Measurements from ENCODE around the gene C17orf100.
"Not testable (repeated sequence)": the region's sequence is repeated elsewhere in the genome, so short reads cannot be mapped to it uniquely, and the experiment has no call there.

C17orf100 gene

GRCh38 chr17:6684881-6685767, 33.6 kb downstream of the C17orf100 start:
- no peak overlapping the region for H3K4me2 ChIP-seq (ENCODE audit: low read length)
- H3K4me1 ChIP-seq (ENCODE audit: control insufficient read depth, insufficient read depth, low read length) = no peaks in the 10 kb centered on the region
- H3K27me3 ChIP-seq (ENCODE audit: control insufficient read depth, insufficient read depth, low read length) = peaks cover 71% of the 10 kb centered on the region
- H3K9ac ChIP-seq (ENCODE audit: low read depth, low read length) = no peak overlapping the region
- no peaks in the 10 kb centered on the region for H3K9me3 ChIP-seq (replicated peaks; ENCODE audit: low read length)
- no peaks in the 10 kb centered on the region for H3K36me3 ChIP-seq (ENCODE audit: insufficient read depth, low read length)
- H3K4me3 ChIP-seq (ENCODE audit: low read length) = no peak overlapping the region

GRCh38 chr17:6686026-6686425, 34.5 kb downstream of the C17orf100 start:
- H3K36me3 ChIP-seq (ENCODE audit: insufficient read depth, low read length) = no peaks in the 10 kb centered on the region
- no peak overlapping the region for H3K4me3 ChIP-seq (ENCODE audit: low read length)
- no peaks in the 10 kb centered on the region for H3K4me1 ChIP-seq (ENCODE audit: control insufficient read depth, insufficient read depth, low read length)
- H3K9ac ChIP-seq (ENCODE audit: low read depth, low read length) = no peak overlapping the region
- peaks cover 74% of the 10 kb centered on the region for H3K27me3 ChIP-seq (ENCODE audit: control insufficient read depth, insufficient read depth, low read length)
- H3K9me3 ChIP-seq (replicated peaks; ENCODE audit: low read length) = no peaks in the 10 kb centered on the region
- H3K4me2 ChIP-seq (ENCODE audit: low read length) = no peak overlapping the region

- Histone ChIP-seq H3K36me3 (ENCODE audit: insufficient read depth, low read length) (no peaks in the 10 kb centered on the region), H3K4me2 (ENCODE audit: low read length) (no peak overlapping the region), H3K9ac (ENCODE audit: low read depth, low read length) (no peak overlapping the region), H3K27me3 (ENCODE audit: control insufficient read depth, insufficient read depth, low read length) (peaks cover 81% of the 10 kb centered on the region), H3K9me3 (replicated peaks; ENCODE audit: low read length) (no peaks in the 10 kb centered on the region), H3K4me3 (ENCODE audit: low read length) (no peak overlapping the region), H3K4me1 (ENCODE audit: control insufficient read depth, insufficient read depth, low read length) (no peaks in the 10 kb centered on the region)
These were observed 37.4 kb downstream of the C17orf100 start for GRCh38 chr17:6688944-6689343.

- no peaks in the 10 kb centered on the region for H3K4me1 ChIP-seq (ENCODE audit: control insufficient read depth, insufficient read depth, low read length)
- H3K36me3 ChIP-seq (ENCODE audit: insufficient read depth, low read length) = no peaks in the 10 kb centered on the region
- H3K4me3 ChIP-seq (ENCODE audit: low read length) = no peak overlapping the region
- no peak overlapping the region for H3K9ac ChIP-seq (ENCODE audit: low read depth, low read length)
- H3K9me3 ChIP-seq (replicated peaks; ENCODE audit: low read length) = no peaks in the 10 kb centered on the region
- H3K4me2 ChIP-seq (ENCODE audit: low read length) = no peak overlapping the region
- peaks cover 72% of the 10 kb centered on the region for H3K27me3 ChIP-seq (ENCODE audit: control insufficient read depth, insufficient read depth, low read length)
These were observed 39.1 kb downstream of the C17orf100 start for GRCh38 chr17:6690641-6691040.

DNA sequence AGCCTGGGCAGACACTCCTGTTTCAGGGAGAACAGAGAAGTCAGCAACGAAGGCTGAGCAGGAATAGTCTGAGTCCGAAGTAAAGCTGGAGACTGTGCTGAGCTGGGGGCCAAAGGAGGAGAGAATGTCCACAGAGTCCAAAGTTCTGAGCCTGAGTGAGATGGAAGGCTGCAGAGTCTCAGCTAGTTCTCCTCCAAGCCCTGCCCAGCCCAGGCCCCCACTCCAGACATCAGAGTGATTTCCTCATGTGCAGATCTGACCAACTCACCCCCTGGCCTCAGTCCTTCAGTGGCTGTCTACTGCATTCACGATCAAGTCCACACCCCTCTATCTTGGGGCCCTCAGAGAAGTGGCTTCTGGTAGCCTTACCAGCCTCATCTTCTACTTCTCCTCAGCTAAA, 40.0 kb downstream of the C17orf100 start:
- Histone ChIP-seq H3K4me3 (ENCODE audit: low read length) (no peak overlapping the region), H3K27me3 (ENCODE audit: control insufficient read depth, insufficient read depth, low read length) (peaks cover 68% of the 10 kb centered on the region), H3K36me3 (ENCODE audit: insufficient read depth, low read length) (no peaks in the 10 kb centered on the region), H3K4me2 (ENCODE audit: low read length) (no peak overlapping the region), H3K9me3 (replicated peaks; ENCODE audit: low read length) (no peaks in the 10 kb centered on the region), H3K9ac (ENCODE audit: low read depth, low read length) (no peak overlapping the region), H3K4me1 (ENCODE audit: control insufficient read depth, insufficient read depth, low read length) (no peaks in the 10 kb centered on the region)

- not testable (repeated sequence) for H3K36me3 ChIP-seq (ENCODE audit: insufficient read depth, low read length); H3K4me2 ChIP-seq (ENCODE audit: low read length); H3K9ac ChIP-seq (ENCODE audit: low read depth, low read length); H3K4me1 ChIP-seq (ENCODE audit: control insufficient read depth, insufficient read depth, low read length); H3K4me3 ChIP-seq (ENCODE audit: low read length); H3K9me3 ChIP-seq (replicated peaks; ENCODE audit: low read length)
- H3K27me3 ChIP-seq (ENCODE audit: control insufficient read depth, insufficient read depth, low read length) = peaks cover 69% of the 10 kb centered on the region
These were observed 40.4 kb downstream of the C17orf100 start for GRCh38 chr17:6691958-6692357.

DNA sequence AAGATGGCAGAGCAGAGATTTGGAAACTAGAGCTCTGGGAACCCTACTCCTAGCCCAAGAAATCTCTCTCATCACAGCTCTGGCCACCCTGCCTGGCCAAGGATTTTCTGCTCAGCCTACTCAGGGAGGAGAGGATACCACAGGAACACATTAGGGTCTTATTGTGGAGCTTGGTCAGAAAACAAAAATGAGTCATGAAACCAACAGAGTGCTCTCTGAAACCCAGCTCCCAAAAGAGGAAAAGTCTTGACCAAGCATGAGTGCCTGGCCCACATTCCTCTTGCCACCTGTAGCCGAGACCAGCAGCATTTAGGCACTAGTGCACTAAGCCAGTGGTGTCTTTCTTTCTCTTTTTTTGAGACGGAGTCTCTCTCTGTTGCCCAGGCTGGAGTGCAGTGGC, 43.5 kb downstream of the C17orf100 start:
- no peak overlapping the region for H3K9ac ChIP-seq (ENCODE audit: low read depth, low read length)
- no peaks in the 10 kb centered on the region for H3K9me3 ChIP-seq (replicated peaks; ENCODE audit: low read length)
- H3K4me1 ChIP-seq (ENCODE audit: control insufficient read depth, insufficient read depth, low read length) = no peaks in the 10 kb centered on the region
- no peaks in the 10 kb centered on the region for H3K36me3 ChIP-seq (ENCODE audit: insufficient read depth, low read length)
- H3K27me3 ChIP-seq (ENCODE audit: control insufficient read depth, insufficient read depth, low read length) = peaks cover 56% of the 10 kb centered on the region
- H3K4me3 ChIP-seq (ENCODE audit: low read length) = no peak overlapping the region
- no peak overlapping the region for H3K4me2 ChIP-seq (ENCODE audit: low read length)

DNA sequence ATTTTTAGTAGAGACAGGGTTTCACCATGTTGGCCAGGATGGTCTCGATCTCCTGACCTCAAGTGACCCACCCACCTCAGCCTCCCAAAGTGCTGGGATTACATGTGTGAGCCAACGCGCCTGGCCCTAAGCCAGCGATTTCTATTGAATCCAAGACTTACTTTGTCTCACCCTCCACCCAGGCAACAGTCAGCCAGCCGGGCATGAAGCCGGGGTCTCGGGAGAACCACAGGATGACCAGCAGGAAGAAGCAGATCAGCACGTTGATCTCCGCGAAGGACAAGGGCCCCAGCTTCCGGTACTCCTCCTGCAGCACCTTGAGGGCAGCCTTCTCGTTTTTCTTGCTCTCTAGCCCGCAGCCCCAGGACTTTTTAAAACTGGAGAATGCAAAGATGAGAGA, 44.0 kb downstream of the C17orf100 start:
- no peak overlapping the region for H3K4me2 ChIP-seq (ENCODE audit: low read length)
- H3K4me3 ChIP-seq (ENCODE audit: low read length) = no peak overlapping the region
- no peak overlapping the region for H3K9ac ChIP-seq (ENCODE audit: low read depth, low read length)
- H3K4me1 ChIP-seq (ENCODE audit: control insufficient read depth, insufficient read depth, low read length) = no peaks in the 10 kb centered on the region
- no peaks in the 10 kb centered on the region for H3K9me3 ChIP-seq (replicated peaks; ENCODE audit: low read length)
- peaks cover 55% of the 10 kb centered on the region for H3K27me3 ChIP-seq (ENCODE audit: control insufficient read depth, insufficient read depth, low read length)
- H3K36me3 ChIP-seq (ENCODE audit: insufficient read depth, low read length) = no peaks in the 10 kb centered on the region

DNA sequence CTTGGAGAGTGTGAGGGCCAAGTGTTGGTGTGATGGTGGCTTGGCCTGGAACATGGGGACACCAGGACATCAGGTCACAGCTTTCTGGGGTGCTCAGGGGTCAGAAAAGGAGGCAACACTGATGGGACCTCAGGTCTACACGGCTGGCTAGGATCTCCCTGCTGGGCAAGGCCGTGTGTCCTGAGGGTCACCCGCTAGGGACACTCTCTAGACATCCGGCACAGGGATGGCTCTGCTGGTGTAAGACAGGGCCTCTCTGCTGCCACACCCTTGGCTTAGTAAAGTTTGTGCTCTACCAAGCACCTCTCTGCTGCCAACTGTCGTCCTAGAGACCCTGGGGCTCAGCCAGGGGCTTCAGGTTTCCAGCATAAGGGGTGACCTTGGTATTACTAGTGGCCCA, 45.3 kb downstream of the C17orf100 start:
- Histone ChIP-seq H3K36me3 (ENCODE audit: insufficient read depth, low read length) (no peaks in the 10 kb centered on the region), H3K4me3 (ENCODE audit: low read length) (no peak overlapping the region), H3K4me2 (ENCODE audit: low read length) (no peak overlapping the region), H3K4me1 (ENCODE audit: control insufficient read depth, insufficient read depth, low read length) (no peaks in the 10 kb centered on the region), H3K9me3 (replicated peaks; ENCODE audit: low read length) (no peaks in the 10 kb centered on the region), H3K27me3 (ENCODE audit: control insufficient read depth, insufficient read depth, low read length) (peaks cover 42% of the 10 kb centered on the region), H3K9ac (ENCODE audit: low read depth, low read length) (no peak overlapping the region)

DNA sequence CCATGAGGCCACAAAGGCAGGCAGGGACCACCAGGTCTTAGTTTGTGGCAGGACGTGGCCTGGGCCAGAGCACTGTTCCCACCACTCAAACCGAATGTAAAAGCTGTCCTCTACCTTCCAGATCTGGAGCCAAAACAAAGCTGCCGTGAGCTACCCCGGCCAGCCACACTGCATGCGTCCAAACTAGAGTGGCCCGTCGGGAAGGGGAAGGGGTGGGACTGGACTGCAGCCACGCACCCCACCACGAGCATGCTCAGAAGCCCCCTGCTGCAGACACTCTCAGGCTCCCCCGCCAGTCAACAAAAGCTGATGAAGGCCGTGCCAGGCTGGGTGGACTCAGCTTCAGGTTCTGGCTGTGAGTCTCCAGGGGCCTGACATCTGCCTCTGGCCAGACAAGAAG, 46.4 kb downstream of the C17orf100 start:
- peaks cover 33% of the 10 kb centered on the region for H3K27me3 ChIP-seq (ENCODE audit: control insufficient read depth, insufficient read depth, low read length)
- H3K9ac ChIP-seq (ENCODE audit: low read depth, low read length) = no peak overlapping the region
- no peak overlapping the region for H3K4me3 ChIP-seq (ENCODE audit: low read length)
- no peaks in the 10 kb centered on the region for H3K36me3 ChIP-seq (ENCODE audit: insufficient read depth, low read length)
- no peaks in the 10 kb centered on the region for H3K4me1 ChIP-seq (ENCODE audit: control insufficient read depth, insufficient read depth, low read length)
- no peak overlapping the region for H3K4me2 ChIP-seq (ENCODE audit: low read length)
- H3K9me3 ChIP-seq (replicated peaks; ENCODE audit: low read length) = no peaks in the 10 kb centered on the region

- Histone ChIP-seq H3K4me2 (ENCODE audit: low read length) (no peak overlapping the region), H3K4me1 (ENCODE audit: control insufficient read depth, insufficient read depth, low read length) (no peaks in the 10 kb centered on the region), H3K9ac (ENCODE audit: low read depth, low read length) (no peak overlapping the region), H3K27me3 (ENCODE audit: control insufficient read depth, insufficient read depth, low read length) (peaks cover 38% of the 10 kb centered on the region), H3K9me3 (replicated peaks; ENCODE audit: low read length) (no peaks in the 10 kb centered on the region), H3K36me3 (ENCODE audit: insufficient read depth, low read length) (no peaks in the 10 kb centered on the region), H3K4me3 (ENCODE audit: low read length) (no peak overlapping the region)
These were observed 48.7 kb downstream of the C17orf100 start for GRCh38 chr17:6699997-6700947.

Data from skeletal muscle satellite cell (primary cell).